GM21717 (cell line): Measurements from ENCODE around the gene PLOD3.

ENCODE experiments used
- ATAC-seq: cut with Tn5 transposase; IDR thresholded peaks from one replicate; pipeline ENCODE4 v1.9.1; 2021; ENCODE audit warnings: mild to moderate bottlenecking, moderate library complexity; ENCODE audit not compliant: unreplicated experiment

Gene PLOD3

DNA sequence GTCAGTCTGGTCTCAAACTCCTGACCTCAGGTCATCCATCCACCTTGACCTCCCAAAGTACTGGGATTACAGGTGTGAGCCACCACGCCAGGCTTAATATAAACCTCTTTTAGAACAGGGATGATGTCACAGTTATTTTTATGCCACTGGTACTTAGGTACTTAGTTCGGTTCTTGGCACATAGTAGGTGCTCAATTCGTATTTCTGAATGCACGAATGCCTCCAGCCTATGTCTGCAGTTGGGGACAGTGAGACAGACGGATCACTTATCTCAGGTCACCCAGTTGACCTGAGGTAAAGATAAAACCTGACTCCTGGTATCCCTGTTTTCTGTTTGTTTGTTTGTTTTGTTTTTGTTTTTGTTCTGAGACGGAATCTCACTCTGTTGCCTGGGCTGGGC lies 31.2 kb downstream of the PLOD3 start:
- no peak for ATAC-seq

DNA sequence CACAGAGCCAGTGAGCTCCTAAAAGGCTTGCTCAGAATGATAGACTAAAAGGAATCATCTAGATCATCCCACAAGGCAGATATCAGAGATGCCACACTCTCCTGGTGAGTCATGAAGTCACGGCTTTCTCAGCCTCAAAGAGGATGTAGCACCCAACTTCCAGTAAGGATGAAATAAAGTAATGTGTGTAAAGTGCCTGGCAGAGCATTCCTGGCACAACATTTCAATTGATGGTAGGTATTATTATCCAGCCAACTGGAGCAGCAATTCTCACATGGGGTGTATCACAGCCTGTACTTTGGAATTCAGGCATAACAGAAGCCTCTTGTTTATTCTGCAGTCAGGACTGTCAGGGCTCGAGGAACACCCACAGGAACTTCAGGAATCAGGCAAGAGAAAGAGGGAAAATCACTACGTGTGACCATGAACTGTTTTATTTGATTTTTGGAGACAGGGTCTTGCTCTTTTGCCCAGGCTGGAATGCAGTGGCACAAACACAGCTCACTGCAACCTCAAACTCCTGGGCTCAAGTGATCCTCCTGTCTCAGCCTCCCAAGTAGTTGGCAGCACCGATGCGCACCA lies 32.0 kb downstream of the PLOD3 start:
- ATAC-seq = no peak

DNA sequence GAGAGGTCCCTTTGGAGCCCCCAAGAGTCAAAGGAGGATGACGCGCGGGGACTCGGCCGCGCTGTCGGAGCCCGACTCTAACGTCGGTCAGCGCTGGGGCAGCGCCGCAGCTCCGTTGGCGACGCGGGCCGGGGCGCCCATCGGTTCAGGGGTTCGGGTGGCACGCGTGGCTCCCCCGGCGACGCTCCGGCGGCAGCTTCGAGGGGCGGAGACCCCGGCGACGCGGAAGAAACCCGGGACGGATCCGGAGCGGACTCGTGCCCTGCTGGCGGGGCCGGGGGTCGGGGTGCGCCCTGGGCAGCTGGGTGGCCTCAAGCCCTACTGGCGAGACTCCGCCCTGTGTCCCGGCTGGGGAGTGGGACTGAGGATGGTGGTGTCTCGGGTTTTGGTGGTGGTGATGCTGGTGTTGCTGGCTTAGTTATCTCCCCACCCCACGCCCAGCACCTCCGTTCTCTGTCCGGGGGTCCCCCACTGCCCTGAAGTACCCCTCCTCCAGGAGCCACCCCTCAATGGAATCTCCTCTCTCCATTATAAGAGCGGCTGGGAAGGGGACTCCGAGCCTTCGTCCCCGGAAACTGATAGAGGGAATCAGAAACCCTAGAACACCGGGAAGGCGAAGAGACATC lies 37.1 kb downstream of the PLOD3 start, which contains the start of gene NAT16:
Gene NAT16, minus strand, starts transcription at position 164 of the 626 bp plus-strand sequence. CDS start 5,486 bp downstream, outside the sequence.
- ATAC-seq = no peak

DNA sequence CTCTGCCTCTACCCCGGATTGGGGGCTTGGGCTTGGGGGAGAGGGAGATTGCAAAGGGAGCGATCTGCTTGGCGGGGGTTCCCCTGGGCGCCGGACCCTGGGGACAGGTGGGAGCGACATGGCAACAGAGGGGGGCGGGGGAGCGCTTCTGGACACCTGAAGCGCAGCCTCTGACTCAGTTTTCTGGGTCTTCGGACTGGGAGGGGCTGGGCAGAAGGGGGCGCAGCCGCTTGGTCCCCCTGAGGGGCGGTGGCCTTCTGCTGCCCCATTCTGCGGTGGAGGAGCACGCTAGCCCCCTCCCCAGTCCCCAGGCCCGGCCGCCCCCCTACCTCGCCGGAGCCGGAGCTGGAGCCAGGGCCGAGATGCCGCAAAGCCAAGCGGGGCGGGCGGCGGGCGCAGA lies 37.7 kb downstream of the PLOD3 start:
- ATAC-seq = no peak

DNA sequence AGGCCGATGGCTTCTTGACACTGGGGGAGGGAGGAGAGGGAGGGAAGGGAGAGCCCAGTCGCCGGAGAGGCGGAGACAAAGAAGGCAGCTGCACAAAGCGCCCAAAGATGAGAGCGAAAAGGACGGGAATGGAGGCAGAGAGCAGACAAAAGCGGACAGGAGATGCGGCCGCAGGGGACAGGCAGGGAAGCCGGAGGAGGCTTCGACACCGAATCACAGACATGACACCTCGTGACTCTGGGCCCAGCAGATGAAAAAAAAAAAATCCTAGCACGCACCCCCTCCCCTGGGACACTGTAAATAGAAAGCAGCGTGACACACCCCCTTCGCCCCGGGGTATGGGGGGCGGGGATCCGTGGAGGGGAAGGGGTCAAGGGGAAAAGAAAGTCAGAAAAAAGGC lies 38.3 kb downstream of the PLOD3 start:
- no peak for ATAC-seq

DNA sequence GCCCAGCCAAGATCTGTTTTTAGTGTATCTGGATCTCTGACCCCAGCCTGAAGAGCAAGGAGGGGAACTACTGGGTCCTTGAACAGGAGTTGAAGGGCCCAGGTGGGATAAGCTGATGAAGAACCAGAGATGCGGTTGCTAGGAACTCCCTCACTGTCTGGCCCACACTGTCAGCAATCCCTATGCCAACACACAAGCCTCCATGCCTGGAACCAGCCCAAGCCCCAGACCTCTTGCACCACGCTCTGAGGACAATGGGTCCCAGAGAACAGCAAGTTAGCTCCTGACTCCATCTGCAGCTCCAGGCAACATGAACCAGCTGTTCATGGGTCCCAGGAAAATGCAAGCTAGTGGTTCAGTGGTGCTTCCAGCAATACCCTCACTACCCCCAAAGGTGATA lies 39.7 kb downstream of the PLOD3 start:
- no peak for ATAC-seq

- ATAC-seq = no peak
Measured at GRCh38 chr7:101175664-101176063, 41.7 kb downstream of the PLOD3 start.

GRCh38 chr7:101174322-101174854 lies 43.0 kb downstream of the PLOD3 start:
- ATAC-seq = no peak

- no peak for ATAC-seq
Measured at GRCh38 chr7:101173752-101174244, 43.6 kb downstream of the PLOD3 start.

DNA sequence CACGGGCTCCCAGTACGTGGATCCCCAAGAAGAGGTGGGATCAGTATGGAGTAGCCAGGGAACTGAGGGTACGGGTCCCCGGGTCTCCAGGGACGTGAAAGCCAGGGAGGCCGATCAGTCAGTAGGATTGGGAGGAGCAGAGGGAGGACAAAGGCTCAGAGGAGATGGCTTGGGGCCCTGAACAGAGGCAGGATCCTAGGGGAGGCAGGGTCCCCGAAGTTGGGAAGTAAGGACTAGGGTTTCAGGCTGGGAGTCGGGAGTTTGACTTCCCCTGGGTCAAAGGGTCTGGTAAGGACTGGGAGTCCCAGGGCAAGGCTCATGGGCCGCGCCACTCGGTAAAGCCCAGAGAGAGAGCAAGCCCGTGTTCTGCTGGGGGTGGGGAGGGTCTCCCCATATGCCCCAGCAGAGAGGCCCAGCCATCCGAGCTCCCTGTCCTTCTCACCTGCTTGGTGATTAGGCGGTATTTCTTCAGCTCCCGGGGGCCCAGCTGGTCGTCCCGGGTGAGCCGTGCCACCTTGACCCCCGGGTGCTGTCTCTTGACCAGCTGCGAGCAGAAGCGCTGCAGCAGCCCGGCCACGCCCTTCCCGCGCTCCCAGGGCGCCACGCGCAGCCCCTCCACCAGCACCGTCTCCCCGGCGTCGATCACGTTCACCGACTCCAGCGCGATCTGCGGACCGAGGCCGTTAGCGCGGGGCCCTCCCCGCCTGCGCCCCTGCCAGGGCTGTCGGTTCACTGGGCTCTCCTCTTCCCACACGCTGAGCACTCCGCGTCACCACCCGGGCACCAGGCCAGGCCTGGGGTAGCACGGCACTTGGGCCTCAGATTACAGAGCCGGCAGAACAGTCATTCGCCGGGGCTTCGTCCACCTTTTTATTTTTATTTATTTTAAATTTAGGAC lies 44.3 kb downstream of the PLOD3 start:
- ATAC-seq = no peak

- no peak for ATAC-seq
Measured at GRCh38 chr7:101172005-101172853, 45.2 kb downstream of the PLOD3 start.

DNA sequence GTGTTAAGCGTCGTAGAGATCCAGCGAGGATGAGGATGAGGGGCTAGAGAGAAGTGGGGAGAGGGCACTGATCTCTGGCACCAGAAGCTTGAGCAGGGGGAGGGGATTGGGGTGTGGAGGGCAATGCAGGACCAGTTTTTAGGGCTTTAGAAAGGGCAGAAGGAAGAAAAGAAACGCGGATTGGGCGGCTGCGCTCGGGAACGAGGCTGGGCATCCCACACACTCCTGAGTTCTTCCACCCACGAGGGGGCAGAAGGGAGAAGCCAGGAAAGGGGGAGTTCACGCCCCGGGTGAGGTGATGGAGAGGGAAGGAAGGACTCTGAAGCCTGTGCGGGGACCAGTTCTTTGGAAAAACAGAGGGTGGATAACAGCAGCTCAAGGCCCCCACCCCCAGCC lies 45.9 kb downstream of the PLOD3 start:
- ATAC-seq = no peak

DNA sequence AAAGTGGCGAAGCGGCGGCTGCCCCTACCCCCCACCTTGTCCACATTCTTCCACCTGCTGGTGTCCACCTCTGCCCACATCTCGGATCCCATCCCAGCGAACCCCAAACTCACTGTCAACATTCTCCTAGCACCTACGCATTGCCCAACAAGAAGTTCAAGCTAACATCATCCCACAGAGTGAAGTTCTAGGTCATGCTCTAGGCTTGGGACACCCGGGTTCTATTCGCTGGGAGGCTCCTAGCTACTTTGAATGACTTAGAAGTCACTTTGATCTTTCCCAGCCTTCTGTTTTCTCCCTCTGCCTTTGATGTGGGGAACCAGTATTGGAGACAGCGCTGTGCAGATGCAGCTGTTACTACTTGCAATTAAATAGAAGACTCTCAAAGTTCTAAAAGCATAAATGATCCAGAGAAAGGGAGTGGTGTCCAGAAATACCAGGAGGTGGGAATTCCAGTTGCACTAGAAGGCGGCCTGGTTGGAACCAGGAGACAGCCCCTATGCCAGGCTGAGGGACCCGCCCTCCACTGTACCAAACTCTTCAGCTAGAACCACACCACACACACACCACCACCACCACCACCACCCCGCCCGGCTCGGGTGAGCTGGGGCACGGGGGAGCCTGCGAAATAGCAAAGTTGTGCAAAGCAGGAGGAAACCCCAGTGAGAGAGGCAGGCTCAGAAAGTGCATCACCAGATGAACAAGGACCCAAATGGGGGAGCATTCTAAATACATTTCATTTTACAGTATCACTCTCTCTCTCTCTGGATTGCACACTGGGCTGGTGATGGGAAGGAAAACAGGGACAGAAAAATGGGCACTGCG lies 46.6 kb downstream of the PLOD3 start:
- ATAC-seq = no peak

DNA sequence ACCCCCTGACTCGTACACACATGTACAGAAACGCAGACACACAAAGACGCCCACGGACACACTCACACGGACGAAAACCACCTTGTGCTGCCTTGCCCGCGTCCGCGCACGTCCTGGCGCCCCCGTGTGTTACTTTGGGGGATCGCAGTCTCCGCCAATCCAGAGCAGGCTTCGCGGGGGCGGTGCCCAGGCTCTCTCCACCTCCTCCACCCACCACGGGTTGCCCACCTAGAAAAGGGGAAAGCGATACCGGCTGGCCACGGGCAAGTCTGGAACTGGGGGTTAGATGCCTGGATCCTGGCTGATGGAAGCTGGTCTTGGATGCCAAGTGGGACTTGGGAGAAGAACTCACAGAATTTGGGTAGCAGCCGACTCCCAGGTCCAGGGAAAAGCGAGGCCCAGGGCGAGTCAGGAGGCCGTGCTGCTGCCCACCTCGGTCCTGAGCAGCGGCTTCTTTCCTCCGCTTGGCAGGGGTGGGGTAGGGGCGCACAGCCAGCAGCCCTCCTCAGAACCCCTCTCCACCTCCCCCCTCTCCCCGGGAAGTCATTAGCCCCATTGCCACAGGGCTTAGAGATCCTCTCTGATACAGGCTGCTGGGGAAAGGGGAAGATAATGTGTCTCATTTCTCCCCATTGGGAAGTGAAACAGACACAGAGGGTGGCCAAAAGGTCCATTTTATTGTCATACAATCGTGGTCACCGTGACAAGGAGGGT lies 47.4 kb downstream of the PLOD3 start:
- no peak for ATAC-seq

- no peak for ATAC-seq
Measured at GRCh38 chr7:101169110-101169837, 48.1 kb downstream of the PLOD3 start.

- ATAC-seq = no peak
Measured at GRCh38 chr7:101168412-101169049, 48.9 kb downstream of the PLOD3 start.

DNA sequence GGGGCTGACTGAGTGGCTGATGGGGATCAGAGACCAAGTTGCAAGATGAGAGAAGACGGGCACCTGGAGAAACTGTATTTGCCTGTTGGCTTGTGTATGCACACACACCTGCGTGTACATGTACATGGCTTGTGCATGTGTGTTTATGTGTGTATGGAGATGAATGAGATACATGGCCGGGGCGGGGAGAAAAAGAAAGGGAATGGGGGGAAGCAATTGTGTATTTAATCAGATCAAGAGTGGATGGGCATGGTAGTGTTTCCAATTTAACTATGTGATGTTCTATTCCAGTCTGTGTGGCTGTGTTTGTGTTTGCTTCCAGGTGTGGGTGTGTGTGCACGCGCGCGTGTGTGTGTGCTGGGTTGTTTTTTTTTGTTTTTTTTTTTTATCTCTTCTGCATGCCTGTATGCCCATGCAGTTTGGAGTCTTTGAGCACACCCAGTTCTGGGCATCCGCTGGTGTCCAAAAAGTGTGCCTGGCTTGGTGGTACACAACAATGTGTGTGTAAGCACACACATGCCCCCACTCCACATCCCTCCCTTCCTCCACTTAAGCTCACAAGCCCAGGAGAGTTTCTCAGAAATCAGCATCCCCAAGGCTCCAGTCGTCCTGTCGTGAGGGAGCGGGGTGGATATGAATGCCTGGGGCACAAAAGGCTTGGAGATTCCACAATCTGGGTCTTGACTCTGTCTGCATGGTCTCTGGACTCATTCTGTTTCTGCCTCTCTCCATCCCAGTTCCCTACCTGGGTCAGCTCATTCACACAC lies 49.6 kb downstream of the PLOD3 start:
- ATAC-seq = no peak
